ENCODE data around the gene HOXB4.

Gene HOXB4

DNA sequence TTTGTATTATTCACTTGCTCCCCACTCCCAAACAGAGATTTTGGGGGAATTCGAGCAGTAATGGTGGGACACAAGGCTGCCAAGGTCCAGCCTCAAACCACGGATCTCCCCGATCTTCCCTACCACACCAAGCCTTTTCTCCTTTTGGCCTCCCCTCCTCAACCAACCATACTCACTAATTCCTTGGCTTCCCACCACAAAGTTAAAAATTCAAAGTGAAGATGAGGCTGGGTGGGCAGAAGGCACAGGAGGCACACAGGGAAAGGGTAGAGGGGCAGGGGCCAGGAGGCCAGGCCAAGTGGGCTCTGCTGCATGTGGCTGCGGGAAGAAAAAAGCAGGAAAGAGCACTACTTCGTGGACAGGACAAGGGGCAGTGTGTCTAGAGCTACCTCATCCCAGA, 15.2 kb downstream of the HOXB4 start:
- intact Hi-C loops (cut with micrococcal nuclease) = no loop called here
- H3K9me3 Mint-ChIP-seq = no peaks in the 10 kb centered on the region
- H3K4me1 Mint-ChIP-seq (ENCODE audit: low read depth) = peaks cover 5% of the 10 kb centered on the region
- H3K27ac Mint-ChIP-seq = no peak overlapping the region
- no peaks in the 10 kb centered on the region for H3K36me3 Mint-ChIP-seq (ENCODE audit: low read depth)
- peaks cover 50% of the 10 kb centered on the region for H3K27me3 Mint-ChIP-seq
- H3K4me3 Mint-ChIP-seq = no peak overlapping the region

DNA sequence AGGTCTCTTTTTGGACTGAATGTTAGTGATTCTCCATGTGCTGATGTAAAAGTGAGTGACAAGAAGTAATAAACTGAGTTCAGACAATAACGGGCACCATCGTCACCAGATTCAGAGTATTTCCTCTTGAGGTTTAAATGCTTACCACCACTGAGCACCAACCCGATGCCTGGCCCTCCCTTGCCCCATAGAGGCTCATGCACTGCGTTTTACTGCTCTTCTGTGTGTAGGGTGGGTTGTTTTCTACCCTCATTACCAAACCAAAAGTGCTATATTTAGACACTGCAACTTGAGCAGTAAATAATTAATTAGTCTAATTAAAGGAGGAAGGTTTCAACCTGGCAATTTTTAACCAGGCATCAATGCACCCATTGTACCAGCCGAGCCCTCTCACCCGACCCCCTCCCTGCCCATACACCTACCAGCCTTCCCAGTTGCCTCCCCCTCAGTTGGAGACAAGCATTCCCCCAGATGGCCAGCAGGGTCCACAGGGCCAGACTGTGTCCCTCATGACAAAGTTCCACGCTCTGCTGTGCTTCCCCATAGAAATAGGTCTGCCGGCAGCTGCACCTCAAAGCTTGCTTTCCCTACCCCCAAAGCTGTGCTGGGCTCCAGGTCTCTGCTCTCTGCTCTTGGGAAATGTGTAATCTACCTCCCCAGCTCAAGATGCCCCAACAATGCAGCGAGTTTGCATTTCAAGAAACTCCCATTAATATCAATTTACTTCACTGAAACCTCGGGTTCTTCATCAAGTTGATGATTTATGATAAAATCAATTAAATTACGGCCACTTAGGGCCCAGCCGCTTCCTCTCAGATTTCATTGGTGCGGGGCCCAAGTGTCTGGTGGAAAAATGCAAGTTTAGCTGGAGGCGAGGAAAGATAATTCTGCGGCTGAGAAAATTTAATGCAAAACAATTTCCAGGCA, 16.0 kb downstream of the HOXB4 start:
- no peak overlapping the region for H3K27ac Mint-ChIP-seq

DNA sequence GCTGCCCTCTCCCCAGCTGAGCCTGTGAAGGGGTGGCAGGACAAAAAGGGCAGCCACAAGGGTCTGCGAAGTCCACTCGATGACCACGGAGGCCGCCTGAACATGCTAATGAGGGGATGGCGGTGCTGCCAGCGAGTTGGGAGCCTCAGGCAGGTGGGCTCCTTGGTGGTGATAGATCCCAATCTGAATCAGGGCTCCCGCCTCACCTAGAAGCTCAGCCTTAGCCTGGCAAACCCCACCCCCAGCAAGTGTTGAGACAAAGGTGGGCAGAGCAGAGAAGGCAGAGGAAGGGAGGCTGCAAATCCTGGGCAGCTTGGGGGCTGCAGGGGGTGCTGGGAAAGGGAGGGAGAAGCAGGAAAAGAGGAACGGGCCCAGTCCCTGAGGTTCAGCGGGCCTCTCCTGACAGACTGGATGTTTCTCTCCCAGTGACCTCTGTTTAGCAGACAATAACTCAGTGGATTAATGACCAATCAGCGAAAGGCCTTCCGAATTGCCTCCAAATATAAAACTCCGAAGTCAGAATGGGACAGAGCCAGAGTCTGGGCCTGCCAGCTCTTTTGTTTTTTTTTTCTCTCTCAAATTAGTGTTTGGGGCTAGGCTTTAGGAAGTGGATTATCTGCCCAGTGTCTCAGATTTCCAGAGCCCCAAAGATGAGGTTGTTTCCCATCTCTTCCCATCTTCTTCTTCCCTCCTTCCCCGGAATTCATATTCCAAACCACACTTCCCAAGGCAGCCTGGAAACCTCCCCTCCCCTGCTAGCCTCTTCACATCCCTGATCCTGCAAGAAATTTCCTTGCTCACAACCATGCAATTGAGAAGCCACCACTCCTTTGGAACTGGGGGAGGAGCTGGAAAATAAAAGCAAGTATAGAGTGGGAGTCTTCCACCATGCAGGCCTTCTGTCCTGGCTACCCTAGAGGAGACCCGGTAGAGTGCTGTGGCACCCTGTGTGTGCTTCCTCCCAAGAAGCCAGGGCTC, 18.0 kb downstream of the HOXB4 start:
- Mint-ChIP-seq H3K27ac (no peak overlapping the region), H3K27me3 (peaks cover 75% of the 10 kb centered on the region), H3K4me1 (ENCODE audit: low read depth) (peaks cover 8% of the 10 kb centered on the region), H3K36me3 (ENCODE audit: low read depth) (no peaks in the 10 kb centered on the region), H3K4me3 (no peak overlapping the region), H3K9me3 (no peaks in the 10 kb centered on the region)
- intact Hi-C loops (cut with micrococcal nuclease) = no loop called here

More for the DNA sequence above, 16.0 kb downstream of the HOXB4 start:
- Mint-ChIP-seq H3K4me3 (no peak overlapping the region), H3K27me3 (peaks cover 56% of the 10 kb centered on the region), H3K36me3 (ENCODE audit: low read depth) (no peaks in the 10 kb centered on the region), H3K9me3 (no peaks in the 10 kb centered on the region), H3K4me1 (ENCODE audit: low read depth) (peaks cover 5% of the 10 kb centered on the region)
- intact Hi-C loops (cut with micrococcal nuclease) = no loop called here

DNA sequence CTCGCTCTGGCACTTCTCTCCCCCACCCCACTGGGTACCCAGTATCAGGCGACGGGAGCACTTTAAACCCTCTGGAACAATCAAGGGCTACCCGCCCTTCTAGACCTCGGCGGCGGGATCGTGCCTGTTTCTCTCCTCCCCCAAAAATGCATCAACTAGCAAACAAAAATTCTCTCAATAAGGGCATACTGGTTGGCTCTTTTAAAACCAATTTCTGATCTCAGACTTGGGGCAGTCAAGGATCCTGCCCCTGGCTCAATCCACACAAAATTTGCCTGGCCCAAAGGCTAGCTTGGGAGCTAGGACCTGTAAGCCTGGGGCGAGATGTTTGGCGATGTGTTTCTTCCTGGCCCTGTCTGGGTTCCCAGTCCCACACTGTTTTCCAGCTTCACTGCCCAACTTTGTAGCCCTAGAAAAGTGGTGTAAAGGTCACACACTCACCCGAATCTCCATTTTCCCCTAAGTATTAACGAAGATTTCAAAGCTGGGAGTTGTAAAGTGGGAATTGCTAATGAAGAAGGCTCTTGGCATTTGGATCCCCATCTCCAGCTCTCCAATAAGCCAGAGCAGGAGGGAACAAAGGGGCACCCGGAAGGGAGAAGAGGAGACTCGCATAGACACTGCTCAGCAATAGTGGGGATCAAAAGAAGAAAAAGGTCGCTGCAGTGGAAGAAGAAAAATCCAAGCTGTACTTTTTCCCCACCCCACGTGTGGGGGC, 18.9 kb downstream of the HOXB4 start:
- H3K27me3 Mint-ChIP-seq = peaks cover 83% of the 10 kb centered on the region
- intact Hi-C loops (cut with micrococcal nuclease) = no loop called here

DNA sequence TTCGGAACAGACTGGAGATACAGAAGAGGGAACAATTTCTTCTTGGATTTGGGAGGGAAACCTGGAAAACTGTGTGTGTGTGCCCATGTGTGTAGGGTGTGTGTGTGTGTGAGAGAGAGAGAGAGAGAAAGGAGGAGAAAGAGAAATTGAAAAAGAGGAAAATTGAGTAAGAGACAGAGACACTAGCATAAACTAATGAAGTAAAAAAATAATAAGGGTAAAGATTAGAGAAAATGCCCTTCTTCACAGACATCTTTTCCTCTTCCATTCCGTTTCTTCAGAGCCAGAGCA, 19.4 kb downstream of the HOXB4 start:
- no peaks in the 10 kb centered on the region for H3K36me3 Mint-ChIP-seq (ENCODE audit: low read depth)
- intact Hi-C loops (cut with micrococcal nuclease) = no loop called here
- H3K4me3 Mint-ChIP-seq = no peak overlapping the region
- H3K9me3 Mint-ChIP-seq = no peaks in the 10 kb centered on the region
- H3K27ac Mint-ChIP-seq = no peak overlapping the region
- H3K4me1 Mint-ChIP-seq (ENCODE audit: low read depth) = peaks cover 12% of the 10 kb centered on the region
- peaks cover 83% of the 10 kb centered on the region for H3K27me3 Mint-ChIP-seq

More for the DNA sequence above, 18.9 kb downstream of the HOXB4 start:
- H3K9me3 Mint-ChIP-seq = no peaks in the 10 kb centered on the region
- H3K36me3 Mint-ChIP-seq (ENCODE audit: low read depth) = no peaks in the 10 kb centered on the region
- H3K4me1 Mint-ChIP-seq (ENCODE audit: low read depth) = peaks cover 12% of the 10 kb centered on the region
- H3K4me3 Mint-ChIP-seq = no peak overlapping the region
- H3K27ac Mint-ChIP-seq = no peak overlapping the region

DNA sequence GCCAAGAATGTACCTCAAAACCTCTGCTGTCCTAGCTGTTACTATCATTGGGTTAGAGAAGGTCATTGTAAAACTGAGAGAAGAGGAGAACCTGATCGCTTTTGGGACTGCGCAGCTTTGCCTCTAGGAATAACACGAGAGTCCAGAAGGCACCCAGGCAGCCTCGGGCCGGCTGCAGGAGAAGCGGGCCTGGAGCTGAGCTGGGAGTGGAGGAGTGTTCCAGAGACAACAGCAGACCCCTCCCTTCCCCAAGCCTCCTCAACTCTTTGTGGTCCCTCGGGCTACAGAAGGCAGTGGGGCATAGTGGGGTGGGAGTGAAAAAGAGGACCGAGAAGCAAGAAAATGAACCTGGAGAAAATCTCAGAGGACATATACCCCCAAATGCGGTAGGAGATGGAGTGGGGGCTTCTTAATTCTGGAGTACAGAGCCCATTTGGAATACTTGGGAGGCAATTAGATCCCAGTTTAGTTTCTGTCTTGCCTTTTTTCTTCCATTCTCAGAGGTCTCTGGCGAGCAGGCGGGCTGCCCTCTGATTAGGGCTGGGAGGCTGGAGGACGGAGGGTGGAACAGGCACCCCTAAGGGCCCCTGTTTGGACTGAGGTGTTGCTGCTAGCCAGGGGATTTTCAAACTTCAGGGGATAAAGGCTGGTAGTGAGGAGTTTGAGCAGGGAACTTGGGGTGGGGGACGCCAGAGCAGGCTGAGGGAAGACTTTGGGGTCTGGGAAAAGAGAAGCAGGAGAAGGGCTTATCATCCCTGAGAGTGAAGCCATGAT, 19.9 kb downstream of the HOXB4 start:
- Mint-ChIP-seq H3K27ac (no peak overlapping the region), H3K27me3 (peaks cover 83% of the 10 kb centered on the region)

DNA sequence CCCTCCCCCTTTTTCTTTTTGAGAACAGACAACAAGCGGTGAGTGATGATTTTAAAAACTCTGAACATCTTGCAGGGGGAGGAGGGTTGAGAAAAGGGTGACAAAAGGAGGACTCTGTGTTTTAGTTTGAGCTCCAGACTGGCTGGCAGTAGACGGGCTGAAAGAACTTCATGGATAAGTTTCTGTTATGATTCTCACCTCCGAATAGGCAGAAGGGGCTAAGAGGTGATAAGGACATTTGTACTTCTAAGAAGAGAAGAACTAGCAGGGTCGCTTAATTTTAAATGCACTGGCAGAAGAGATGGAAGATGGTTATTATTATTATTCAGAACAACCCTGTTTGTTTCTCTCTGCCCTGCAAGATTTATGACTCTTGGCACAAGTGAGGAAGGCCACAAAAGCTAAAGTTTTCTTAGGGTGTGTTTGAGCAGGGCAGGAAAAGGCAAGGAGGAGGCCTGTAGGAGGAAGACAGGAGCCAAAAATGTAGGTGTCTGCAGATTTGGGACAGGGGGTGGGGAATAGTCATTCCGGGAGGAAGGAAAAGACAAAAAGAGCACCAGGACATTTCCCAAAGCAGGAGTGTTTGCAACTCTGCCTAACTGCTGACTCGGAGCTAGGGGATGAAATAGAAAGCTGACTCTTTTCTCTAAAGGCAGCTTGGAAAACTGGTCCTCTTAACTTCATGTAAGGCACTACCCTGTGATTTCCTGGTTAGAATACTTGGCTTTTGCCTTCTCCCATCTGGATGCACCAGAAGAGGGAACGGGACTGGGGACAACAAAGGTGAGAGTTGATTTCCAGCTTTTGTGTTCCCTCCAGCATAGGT, 21.4 kb downstream of the HOXB4 start:
- Mint-ChIP-seq H3K36me3 (ENCODE audit: low read depth) (no peaks in the 10 kb centered on the region), H3K4me3 (no peak overlapping the region), H3K4me1 (ENCODE audit: low read depth) (peaks cover 12% of the 10 kb centered on the region), H3K27ac (no peak overlapping the region), H3K27me3 (peaks cover 80% of the 10 kb centered on the region), H3K9me3 (no peaks in the 10 kb centered on the region)
- intact Hi-C loops (cut with micrococcal nuclease) = no loop called here

More for the DNA sequence above, 19.9 kb downstream of the HOXB4 start:
- intact Hi-C loops (cut with micrococcal nuclease) = no loop called here
- Mint-ChIP-seq H3K4me1 (ENCODE audit: low read depth) (peaks cover 12% of the 10 kb centered on the region), H3K36me3 (ENCODE audit: low read depth) (no peaks in the 10 kb centered on the region), H3K9me3 (no peaks in the 10 kb centered on the region), H3K4me3 (no peak overlapping the region)

DNA sequence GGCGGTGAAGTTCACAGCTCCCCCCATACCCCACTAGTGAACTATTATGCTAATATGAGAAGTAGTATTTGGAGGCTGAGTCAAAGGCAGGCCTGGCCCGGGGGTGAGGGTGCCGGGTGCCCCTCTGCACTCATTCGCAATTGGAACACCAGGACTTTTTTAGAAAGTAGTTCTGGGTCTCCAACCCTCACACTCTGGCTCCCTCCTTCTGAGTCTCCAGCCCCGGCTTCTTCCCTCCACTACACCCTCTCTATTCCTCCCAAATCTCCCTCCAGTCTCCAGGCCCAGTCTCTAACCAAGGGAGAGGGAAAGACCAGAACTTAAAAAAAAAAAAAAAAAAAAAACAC, 21.9 kb downstream of the HOXB4 start:
- intact Hi-C loops (cut with micrococcal nuclease) = no loop called here
- no peaks in the 10 kb centered on the region for H3K36me3 Mint-ChIP-seq (ENCODE audit: low read depth)
- no peak overlapping the region for H3K4me3 Mint-ChIP-seq
- no peaks in the 10 kb centered on the region for H3K9me3 Mint-ChIP-seq
- peaks cover 77% of the 10 kb centered on the region for H3K27me3 Mint-ChIP-seq
- H3K27ac Mint-ChIP-seq = no peak overlapping the region
- peaks cover 9% of the 10 kb centered on the region for H3K4me1 Mint-ChIP-seq (ENCODE audit: low read depth)

DNA sequence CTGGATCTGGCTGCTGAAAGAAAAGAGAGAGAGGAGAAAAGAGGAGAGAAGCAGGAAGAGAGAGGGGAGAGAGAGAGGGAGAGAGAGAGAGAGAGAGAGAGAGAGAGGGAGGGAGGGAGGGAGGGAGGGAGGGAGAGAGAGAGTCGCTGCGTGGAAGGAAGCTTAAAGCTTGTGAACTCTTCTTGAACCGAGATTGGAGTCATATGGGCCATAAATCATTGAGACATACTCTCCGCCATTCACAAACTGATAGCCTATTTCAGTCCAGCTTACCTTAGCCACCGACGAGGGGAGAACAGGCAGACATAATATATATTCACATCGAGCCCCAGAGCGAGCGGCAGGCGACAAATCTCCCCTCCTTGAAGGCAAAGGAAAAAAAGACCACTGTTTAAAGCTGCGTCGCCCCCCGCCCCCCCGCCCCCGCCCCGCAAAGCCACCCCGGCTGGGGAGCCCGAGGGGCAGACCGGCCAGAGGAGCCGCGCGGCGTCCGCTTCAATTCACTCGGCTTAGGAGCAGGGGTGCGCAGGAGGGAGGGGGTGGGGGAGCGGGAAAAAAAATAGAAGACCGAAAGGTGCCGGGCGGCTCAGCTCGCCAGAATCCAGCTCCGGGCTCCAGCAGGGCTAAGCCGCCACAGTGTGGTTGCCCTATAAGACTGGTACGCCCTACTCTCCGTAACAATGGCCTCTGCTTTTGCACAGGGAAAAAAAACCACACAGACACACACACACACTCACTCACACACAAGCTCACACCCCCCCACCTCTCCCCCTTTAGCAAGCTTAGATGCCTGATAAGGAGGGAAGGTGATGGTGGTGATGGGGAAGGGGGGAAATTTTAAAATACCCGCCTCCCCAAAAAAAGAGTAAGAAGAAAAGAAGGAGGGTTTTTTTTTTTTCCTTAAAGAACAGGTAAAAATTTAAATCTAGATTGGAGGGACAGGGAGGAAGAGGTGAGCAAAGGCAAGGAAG, 22.6 kb downstream of the HOXB4 start:
- H3K9me3 Mint-ChIP-seq = no peaks in the 10 kb centered on the region
- H3K27me3 Mint-ChIP-seq = peaks cover 74% of the 10 kb centered on the region
- H3K36me3 Mint-ChIP-seq (ENCODE audit: low read depth) = no peaks in the 10 kb centered on the region
- no peak overlapping the region for H3K27ac Mint-ChIP-seq
- H3K4me1 Mint-ChIP-seq (ENCODE audit: low read depth) = peaks cover 6% of the 10 kb centered on the region
- intact Hi-C loops (cut with micrococcal nuclease) = no loop called here
- no peak overlapping the region for H3K4me3 Mint-ChIP-seq

DNA sequence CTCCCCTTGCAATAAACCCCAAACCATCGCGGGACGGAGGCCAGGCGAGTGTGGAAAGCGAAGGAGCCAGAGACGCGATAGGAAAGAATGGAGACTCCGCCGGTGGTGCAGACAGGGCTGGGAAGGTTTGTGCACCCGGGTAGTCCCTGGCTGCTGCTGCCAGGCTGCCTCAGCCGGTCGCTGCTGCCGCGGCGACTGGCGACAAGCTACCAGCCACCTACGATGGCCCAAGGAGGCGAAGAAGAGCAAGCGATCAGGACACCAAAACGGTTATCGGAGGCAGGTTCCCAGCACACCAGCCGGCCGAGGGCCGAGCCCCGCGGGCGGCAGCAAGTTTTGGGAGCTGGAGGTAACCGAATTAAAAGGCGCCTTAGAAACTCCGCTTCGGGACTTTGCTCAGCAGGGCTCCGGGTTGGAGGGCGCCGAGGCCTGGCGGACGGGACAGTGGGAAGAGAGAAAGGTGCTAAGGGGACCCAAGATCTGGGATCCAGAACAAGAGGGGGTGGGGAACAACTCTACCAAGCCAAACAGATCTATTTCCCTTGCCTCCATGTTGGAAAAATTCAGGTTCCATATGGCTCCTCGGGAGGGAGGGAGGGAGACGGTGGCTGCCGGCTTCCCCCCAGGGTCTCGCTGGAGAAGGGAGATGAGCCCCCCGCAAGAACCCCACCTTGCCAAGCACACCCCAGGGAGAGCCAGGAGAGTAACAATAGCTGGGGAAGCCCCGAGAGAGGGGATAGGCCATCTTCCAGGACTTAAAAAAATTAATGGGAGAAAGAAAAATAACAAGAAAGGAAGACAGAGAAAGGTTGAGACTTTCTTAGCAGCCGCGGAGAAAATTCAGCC, 23.5 kb downstream of the HOXB4 start:
- Mint-ChIP-seq H3K4me1 (ENCODE audit: low read depth) (peaks cover 6% of the 10 kb centered on the region), H3K9me3 (no peaks in the 10 kb centered on the region), H3K36me3 (ENCODE audit: low read depth) (no peaks in the 10 kb centered on the region), H3K27me3 (peaks cover 74% of the 10 kb centered on the region), H3K4me3 (no peak overlapping the region), H3K27ac (no peak overlapping the region)
- intact Hi-C loops (cut with micrococcal nuclease) = no loop called here

DNA sequence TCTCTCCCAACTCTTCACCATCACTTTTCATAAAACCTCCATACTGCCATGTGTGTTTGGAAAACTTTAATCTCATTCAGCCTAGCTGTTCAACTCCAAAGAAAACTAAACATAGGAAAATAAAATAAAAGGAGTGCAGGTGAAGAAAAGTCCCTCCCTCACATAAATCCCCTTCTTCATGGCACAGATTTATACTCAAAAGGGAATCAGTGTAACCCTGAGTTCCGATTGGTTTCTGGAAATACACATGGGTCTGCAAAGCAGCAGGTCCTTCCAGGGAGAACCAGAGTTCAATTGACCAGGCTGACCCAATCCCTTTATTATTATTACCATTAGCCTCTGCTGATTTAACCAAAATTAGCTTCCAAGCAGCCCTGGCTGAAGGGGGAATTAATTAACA, 24.3 kb downstream of the HOXB4 start:
- Mint-ChIP-seq H3K27ac (no peak overlapping the region), H3K4me3 (no peak overlapping the region), H3K36me3 (ENCODE audit: low read depth) (no peaks in the 10 kb centered on the region), H3K9me3 (no peaks in the 10 kb centered on the region), H3K4me1 (ENCODE audit: low read depth) (peaks cover 6% of the 10 kb centered on the region), H3K27me3 (peaks cover 69% of the 10 kb centered on the region)
- intact Hi-C loops (cut with micrococcal nuclease) = no loop called here

Measured in dendritic cell treated with granulocyte-macrophage colony-stimulating factor and Interleukin-4, amounts not matched to agents 40 ng/mL and 50 ng/mL, for 4 days (primary cell).